ENCODE measurements around the gene MAP6.

MAP6 gene

DNA sequence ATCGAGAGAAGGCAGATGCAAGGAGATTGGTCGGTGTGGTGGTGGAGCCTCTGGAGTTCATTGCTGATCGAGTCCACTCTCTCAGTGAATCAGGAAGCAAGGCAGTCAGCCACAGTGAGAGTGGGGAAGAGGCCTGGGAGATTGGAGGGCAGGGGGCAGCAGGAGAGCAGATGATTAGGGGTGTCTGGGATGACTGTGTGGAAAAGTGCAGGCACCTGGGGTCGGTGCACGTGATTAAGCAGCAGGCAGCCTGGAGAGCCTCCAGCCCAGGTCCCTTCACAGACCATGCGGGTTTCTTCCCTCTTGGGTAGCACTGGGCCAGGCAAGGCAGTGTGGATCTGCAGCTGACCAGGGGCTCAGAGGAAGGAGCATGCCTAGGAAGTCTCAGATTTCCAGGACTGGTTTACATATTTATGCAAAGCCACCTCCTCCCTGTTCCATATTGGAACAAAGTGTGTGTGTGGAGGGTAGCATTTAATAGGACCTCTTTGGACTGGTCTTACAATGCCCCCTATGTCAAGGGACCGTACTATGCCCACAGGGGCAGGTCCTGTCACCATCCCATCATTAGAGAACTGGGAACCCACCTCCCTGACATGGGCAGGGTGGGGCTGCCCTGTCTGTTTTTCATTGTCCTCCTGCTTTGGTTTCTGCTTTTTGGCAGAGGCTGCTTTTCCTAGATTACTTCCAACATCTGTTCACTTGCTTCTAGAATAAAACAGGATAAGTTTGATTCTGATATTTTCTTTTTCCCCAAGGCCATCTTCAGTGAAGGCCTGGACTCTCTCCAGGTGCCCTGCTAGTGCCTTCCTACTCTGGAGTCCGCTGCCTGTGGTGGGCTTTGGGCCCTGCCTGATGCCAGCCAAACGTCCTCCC, 129.1 kb downstream of the MAP6 start:
- DNase-seq (ENCODE audit: extremely low read depth, low read depth) = no peak
- no peak for TF ChIP-seq CTCF (IDR thresholded peaks at IDR 0.05; ENCODE audit: low read depth, low read length)

GRCh38 chr11:75538150-75538942, 130.5 kb downstream of the MAP6 start:
- DNase-seq (ENCODE audit: extremely low read depth, low read depth) = no peak
- TF ChIP-seq CTCF (IDR thresholded peaks at IDR 0.05; ENCODE audit: low read depth, low read length) = no peak

DNA sequence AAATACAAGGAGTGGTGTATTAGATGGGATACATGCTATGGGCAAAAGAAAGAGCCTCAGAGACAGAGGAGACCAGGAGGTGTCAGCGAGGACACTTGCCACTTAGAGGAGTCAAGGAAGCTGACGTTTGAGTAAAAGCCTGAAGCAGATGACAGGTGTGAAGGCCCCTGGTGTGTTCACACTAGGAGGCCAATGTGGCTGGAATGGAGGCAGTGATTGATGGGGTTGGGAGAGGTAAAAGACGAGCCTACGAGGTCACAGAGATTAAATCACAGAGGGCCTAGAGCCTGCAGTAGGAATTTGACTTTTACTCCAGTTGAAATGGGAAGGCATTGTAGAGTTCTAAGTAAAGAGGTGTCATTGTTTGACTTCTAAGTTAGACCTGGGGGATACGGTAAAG, 131.1 kb downstream of the MAP6 start:
- TF ChIP-seq CTCF (IDR thresholded peaks at IDR 0.05; ENCODE audit: low read depth, low read length) = no peak
- DNase-seq (ENCODE audit: extremely low read depth, low read depth) = no peak

All from AG09319 (cell line).